OCI-LY1 (cell line): Measurements from ENCODE around the gene DTX1.
A peak's percentile ranks its signal among the peaks of the same experiment; 100 is the strongest.

Source experiments
- H2AFZ ChIP-seq: fragments of 200-600 bp; sonication (generic), shearing (Covaris generic); 2 replicates; pipeline ENCODE4 v1.6.0; 2014; ENCODE audit warnings: antibody characterized with exemption, mild to moderate bottlenecking, low read length
- H3F3A ChIP-seq: fragments of 200-600 bp; sonication (generic), shearing (Covaris generic); 2 replicates; pipeline ENCODE4 v1.6.0; 2014; ENCODE audit warnings: mild to moderate bottlenecking, antibody characterized with exemption, low read length, moderate library complexity; ENCODE audit not compliant: insufficient read depth
- H3K27ac ChIP-seq: fragments of 200-600 bp; sonication (generic); 2 replicates; pipeline ENCODE4 v1.5.1; 2014; ENCODE audit warnings: low read length, mixed run types, mild to moderate bottlenecking, low read depth; ENCODE audit not compliant: poor library complexity, severe bottlenecking
- H3K27me3 ChIP-seq: fragments of 200-600 bp; sonication (generic); 2 replicates; pipeline ENCODE4 v1.6.0; 2014; ENCODE audit warnings: antibody characterized with exemption, mild to moderate bottlenecking, low read length, moderate library complexity; ENCODE audit not compliant: insufficient read depth
- H3K36me3 ChIP-seq: fragments of 200-600 bp; sonication (generic); 2 replicates; pipeline ENCODE4 v1.6.1; 2014; ENCODE audit warnings: mild to moderate bottlenecking, antibody characterized with exemption, low read length, moderate library complexity, mixed read lengths; ENCODE audit not compliant: insufficient read depth
- H3K4me1 ChIP-seq: fragments of 200-600 bp; sonication (generic); 2 replicates; pipeline ENCODE4 v1.5.1; 2014; ENCODE audit warnings: mild to moderate bottlenecking, low read length, moderate library complexity; ENCODE audit not compliant: insufficient read depth, severe bottlenecking
- H3K4me2 ChIP-seq: fragments of 200-600 bp; sonication (generic), shearing (Covaris generic); 2 replicates; pipeline ENCODE4 v1.6.1; 2014; ENCODE audit warnings: low read length
- H3K4me3 ChIP-seq: fragments of 200-600 bp; sonication (generic); 2 replicates; pipeline ENCODE4 v1.5.1; 2014; ENCODE audit warnings: low read length, low read depth, mild to moderate bottlenecking, mixed read lengths; ENCODE audit not compliant: poor library complexity, severe bottlenecking
- H3K79me2 ChIP-seq: fragments of 200-600 bp; shearing (Covaris generic); 2 replicates; pipeline ENCODE4 v1.6.1; 2016; ENCODE audit warnings: mixed run types, low read length, mixed read lengths; ENCODE audit not compliant: insufficient read depth
- H3K9ac ChIP-seq: fragments of 200-600 bp; sonication (generic), shearing (Covaris generic); 2 replicates; pipeline ENCODE4 v1.6.1; 2014; ENCODE audit warnings: mild to moderate bottlenecking, low read length, mixed read lengths
- H3K9me2 ChIP-seq: fragments of 200-600 bp; sonication (generic), shearing (Covaris generic); 2 replicates; pipeline ENCODE4 v1.6.1; 2014; ENCODE audit warnings: low read depth, mild to moderate bottlenecking, low read length, mixed read lengths
- H3K9me3 ChIP-seq: fragments of 200-600 bp; shearing (Covaris generic); 2 replicates; pipeline ENCODE4 v1.6.1; 2014; ENCODE audit warnings: low read length, mixed read lengths
- H4K20me1 ChIP-seq: fragments of 200-600 bp; sonication (generic), shearing (Covaris generic); 2 replicates; pipeline ENCODE4 v1.6.0; 2016; ENCODE audit warnings: mild to moderate bottlenecking, low read length; ENCODE audit not compliant: insufficient read depth
- EZH2 ChIP-seq: fragments of 200-600 bp; sonication (generic), shearing (Covaris generic); IDR thresholded peaks from 2 replicates; pipeline ENCODE4 v1.8.0; 2017; ENCODE audit warnings: borderline replicate concordance, mixed run types, mild to moderate bottlenecking, antibody characterized with exemption, low read length, moderate library complexity, mixed read lengths
- TF ChIP-seq, protein P1 (sequence below): fragments of 200-600 bp; sonication (generic), shearing (Covaris generic); IDR thresholded peaks from 2 replicates; pipeline ENCODE4 v1.5.1; 2017; ENCODE audit warnings: mild to moderate bottlenecking, antibody characterized with exemption, low read length, moderate library complexity, mixed read lengths

The DTX1 gene

GRCh38 chr12:113095405-113095804 lies 38.9 kb downstream of the DTX1 start:
- Histone ChIP-seq H3K36me3 (peaks cover 86% of the 10 kb centered on the region), H3K9me2 (no peaks in the 10 kb centered on the region), H3F3A (peaks cover 16% of the 10 kb centered on the region), H3K4me1 (peaks cover 69% of the 10 kb centered on the region), H3K27me3 (no peaks in the 10 kb centered on the region), H3K79me2 (no peaks in the 10 kb centered on the region), H3K9me3 (no peaks in the 10 kb centered on the region), H3K4me2 (no peak overlapping the region), H4K20me1 (no peaks in the 10 kb centered on the region), H3K9ac (no peak overlapping the region; the same call in 1 of the 2 replicates), H3K27ac (peak overlapping the region; percentile 87), H2AFZ (no peak overlapping the region), H3K4me3 (no peak overlapping the region)
- TF ChIP-seq, protein P1, sequence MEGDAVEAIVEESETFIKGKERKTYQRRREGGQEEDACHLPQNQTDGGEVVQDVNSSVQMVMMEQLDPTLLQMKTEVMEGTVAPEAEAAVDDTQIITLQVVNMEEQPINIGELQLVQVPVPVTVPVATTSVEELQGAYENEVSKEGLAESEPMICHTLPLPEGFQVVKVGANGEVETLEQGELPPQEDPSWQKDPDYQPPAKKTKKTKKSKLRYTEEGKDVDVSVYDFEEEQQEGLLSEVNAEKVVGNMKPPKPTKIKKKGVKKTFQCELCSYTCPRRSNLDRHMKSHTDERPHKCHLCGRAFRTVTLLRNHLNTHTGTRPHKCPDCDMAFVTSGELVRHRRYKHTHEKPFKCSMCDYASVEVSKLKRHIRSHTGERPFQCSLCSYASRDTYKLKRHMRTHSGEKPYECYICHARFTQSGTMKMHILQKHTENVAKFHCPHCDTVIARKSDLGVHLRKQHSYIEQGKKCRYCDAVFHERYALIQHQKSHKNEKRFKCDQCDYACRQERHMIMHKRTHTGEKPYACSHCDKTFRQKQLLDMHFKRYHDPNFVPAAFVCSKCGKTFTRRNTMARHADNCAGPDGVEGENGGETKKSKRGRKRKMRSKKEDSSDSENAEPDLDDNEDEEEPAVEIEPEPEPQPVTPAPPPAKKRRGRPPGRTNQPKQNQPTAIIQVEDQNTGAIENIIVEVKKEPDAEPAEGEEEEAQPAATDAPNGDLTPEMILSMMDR: no peak
- no peak for TF ChIP-seq EZH2

DNA sequence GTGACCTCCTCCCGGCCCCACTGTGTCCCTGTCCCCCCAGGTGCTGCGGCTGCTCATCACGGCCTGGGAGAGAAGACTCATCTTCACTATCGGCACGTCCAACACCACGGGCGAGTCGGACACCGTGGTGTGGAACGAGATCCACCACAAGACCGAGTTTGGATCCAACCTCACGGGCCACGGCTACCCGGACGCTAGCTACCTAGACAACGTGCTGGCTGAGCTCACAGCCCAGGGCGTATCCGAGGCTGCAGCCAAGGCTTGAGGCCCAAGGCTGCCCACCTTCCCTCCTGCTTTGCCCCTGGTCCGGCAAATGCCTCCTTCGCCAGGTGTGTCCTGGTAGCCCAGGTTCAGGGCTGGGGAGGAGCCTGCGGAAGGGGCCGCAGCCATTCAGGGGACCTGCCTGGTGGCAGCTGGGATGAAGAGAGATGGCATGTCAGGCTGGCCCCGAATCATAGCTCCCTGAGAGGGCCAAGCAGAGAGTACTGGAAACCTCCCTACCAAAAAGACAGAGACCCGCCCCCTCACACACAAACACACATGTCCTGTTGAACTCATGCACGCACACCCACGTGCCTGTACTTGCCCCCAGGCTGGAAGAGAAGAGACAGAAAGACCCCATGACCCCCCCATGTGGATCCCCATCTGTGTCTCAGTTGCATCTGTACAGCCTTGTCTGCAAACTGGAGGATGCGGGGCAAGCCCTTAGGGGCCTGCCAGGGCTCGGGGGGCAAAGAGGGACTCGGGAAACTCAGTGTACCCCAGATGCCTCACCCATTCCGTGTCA lies 40.3 kb downstream of the DTX1 start:
- H3K4me2 ChIP-seq: no peak overlapping the region
- peaks cover 66% of the 10 kb centered on the region for H3K4me1 ChIP-seq
- no peak overlapping the region for H2AFZ ChIP-seq
- H3F3A ChIP-seq: peaks cover 16% of the 10 kb centered on the region; the same call in 1 of the 2 replicates
- H3K27me3 ChIP-seq: no peaks in the 10 kb centered on the region
- H3K36me3 ChIP-seq: peaks cover 77% of the 10 kb centered on the region
- H4K20me1 ChIP-seq: no peaks in the 10 kb centered on the region
- no peak overlapping the region for H3K4me3 ChIP-seq
- no peaks in the 10 kb centered on the region for H3K9me2 ChIP-seq
- TF ChIP-seq EZH2: no peak
- TF ChIP-seq, protein P1: no peak
- no peaks in the 10 kb centered on the region for H3K9me3 ChIP-seq
- peak overlapping the region; percentile 87 for H3K27ac ChIP-seq
- peak overlapping the region; percentile 4; the same call in 1 of the 2 replicates for H3K9ac ChIP-seq
- no peaks in the 10 kb centered on the region for H3K79me2 ChIP-seq

DNA sequence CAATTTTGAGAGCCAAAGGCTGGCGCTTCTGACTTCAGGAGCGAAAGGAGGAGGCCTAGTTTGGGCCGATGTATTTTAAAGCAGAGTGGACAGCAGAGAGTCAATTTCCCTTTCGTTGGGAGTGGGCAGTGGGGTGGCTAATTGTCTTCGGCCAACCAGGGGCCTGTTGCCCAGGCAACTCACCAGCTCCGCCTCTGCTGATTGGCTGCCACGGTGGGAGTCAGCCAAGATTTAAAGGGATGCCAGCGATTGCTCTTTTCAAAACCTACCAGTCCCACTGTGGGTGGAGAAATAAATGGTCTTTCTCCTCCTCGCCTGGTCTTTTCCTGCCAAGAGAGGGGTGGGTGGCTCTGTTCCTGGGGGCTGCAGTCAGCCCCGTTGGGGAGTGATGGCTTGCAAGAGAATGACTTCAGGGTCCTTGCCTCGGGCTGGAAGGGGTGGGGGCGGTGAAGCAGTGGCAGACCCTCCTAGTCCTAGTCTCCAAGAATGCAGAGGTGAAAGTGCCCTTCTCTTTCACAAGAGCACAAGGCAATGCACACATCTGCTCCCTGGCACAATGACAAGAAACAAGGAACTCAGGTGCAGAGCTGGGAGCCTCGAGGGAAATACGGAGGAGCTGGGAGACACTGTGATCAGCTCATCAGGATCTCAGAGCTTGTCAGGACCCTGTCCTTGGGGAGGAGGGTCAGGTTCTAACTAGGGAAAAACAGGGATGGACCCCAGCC lies 41.3 kb downstream of the DTX1 start:
- peaks cover 70% of the 10 kb centered on the region for H3K36me3 ChIP-seq
- peaks cover 16% of the 10 kb centered on the region; the same call in 1 of the 2 replicates for H3F3A ChIP-seq
- H3K9me3 ChIP-seq: no peaks in the 10 kb centered on the region
- no peak overlapping the region for H2AFZ ChIP-seq
- H3K9ac ChIP-seq: no peak overlapping the region
- peak overlapping the region; percentile 87 for H3K27ac ChIP-seq
- H3K4me1 ChIP-seq: peaks cover 66% of the 10 kb centered on the region
- no peak overlapping the region for H3K4me3 ChIP-seq
- TF ChIP-seq EZH2: no peak
- TF ChIP-seq, protein P1: no peak
- no peak overlapping the region; the same call in 1 of the 2 replicates for H3K4me2 ChIP-seq
- H3K27me3 ChIP-seq: no peaks in the 10 kb centered on the region
- H3K9me2 ChIP-seq: no peaks in the 10 kb centered on the region
- H3K79me2 ChIP-seq: no peaks in the 10 kb centered on the region
- no peaks in the 10 kb centered on the region for H4K20me1 ChIP-seq
